Immature natural killer cell (primary cell): ENCODE data around the gene PXYLP1. TPM values are rescaled to one million over a fixed set of nuclear protein-coding genes. Genes with fewer than 3 reads are reported as not detected.

Experiments
- DNase-seq, 3 donors: peaks; one replicate each; pipeline ENCODE4 v3.0.0; 2022; ENCODE audit warnings: mixed read lengths in 1 of 3
- H3K27ac Mint-ChIP-seq, 6 donors: one replicate each; pipeline ENCODE4 v1.8.0; 2020; ENCODE audit warnings: mixed read lengths in 6 of 6, mild to moderate bottlenecking in 5 of 6, inconsistent platforms in 4 of 6, moderate library complexity in 3 of 6
- H3K27me3 Mint-ChIP-seq, 3 donors: one replicate each; pipeline ENCODE4 v1.8.0; 2020 to 2021; ENCODE audit warnings: low read depth in 3 of 3, mild to moderate bottlenecking in 3 of 3, mixed read lengths in 3 of 3, moderate library complexity in 3 of 3, inconsistent platforms in 1 of 3
- H3K36me3 Mint-ChIP-seq, 3 donors: one replicate each; pipeline ENCODE4 v1.8.0; 2020; ENCODE audit warnings: mixed read lengths in 3 of 3, inconsistent platforms in 2 of 3, mild to moderate bottlenecking in 2 of 3
- H3K4me1 Mint-ChIP-seq, 2 donors: one replicate each; pipeline ENCODE4 v1.8.0; 2020; ENCODE audit warnings: inconsistent platforms in 2 of 2, mild to moderate bottlenecking in 2 of 2, mixed read lengths in 2 of 2, moderate library complexity in 1 of 2
- H3K4me3 Mint-ChIP-seq, 5 donors: one replicate each; pipeline ENCODE4 v1.8.0; 2020; ENCODE audit warnings: mild to moderate bottlenecking in 5 of 5, mixed read lengths in 5 of 5, inconsistent platforms in 3 of 5, moderate library complexity in 3 of 5
- H3K9me3 Mint-ChIP-seq, 6 donors: one replicate each; pipeline ENCODE4 v1.8.0; 2020; ENCODE audit warnings: mild to moderate bottlenecking in 6 of 6, mixed read lengths in 6 of 6, inconsistent platforms in 4 of 6, moderate library complexity in 3 of 6
- polyA plus RNA-seq, 3 donors: library from polyadenylated mRNA; unstranded; fragments of 300-500 nt; fragmentation: Illumina TruSeq; gene quantifications; one replicate each; pipeline ENCODE4 v1.2.3, GENCODE V29; 2021

The PXYLP1 gene
- polyA plus RNA-seq, 3 donors from 2014 or later: 5.0 to 10.7 (median 6.6) TPM

- no peak for DNase-seq
- Mint-ChIP-seq H3K27ac (no peak overlapping the region), H3K27me3 (peaks cover 2 to 5% (median 2%) of the 10 kb centered on the region in 3 donors), H3K9me3 (no peaks in the 10 kb centered on the region), H3K4me1 (no peaks in the 10 kb centered on the region), H3K4me3 (no peak overlapping the region), H3K36me3 (no peaks in the 10 kb centered on the region)
Measured at GRCh38 chr3:141326626-141327025, 95.0 kb downstream of the PXYLP1 start.

DNA sequence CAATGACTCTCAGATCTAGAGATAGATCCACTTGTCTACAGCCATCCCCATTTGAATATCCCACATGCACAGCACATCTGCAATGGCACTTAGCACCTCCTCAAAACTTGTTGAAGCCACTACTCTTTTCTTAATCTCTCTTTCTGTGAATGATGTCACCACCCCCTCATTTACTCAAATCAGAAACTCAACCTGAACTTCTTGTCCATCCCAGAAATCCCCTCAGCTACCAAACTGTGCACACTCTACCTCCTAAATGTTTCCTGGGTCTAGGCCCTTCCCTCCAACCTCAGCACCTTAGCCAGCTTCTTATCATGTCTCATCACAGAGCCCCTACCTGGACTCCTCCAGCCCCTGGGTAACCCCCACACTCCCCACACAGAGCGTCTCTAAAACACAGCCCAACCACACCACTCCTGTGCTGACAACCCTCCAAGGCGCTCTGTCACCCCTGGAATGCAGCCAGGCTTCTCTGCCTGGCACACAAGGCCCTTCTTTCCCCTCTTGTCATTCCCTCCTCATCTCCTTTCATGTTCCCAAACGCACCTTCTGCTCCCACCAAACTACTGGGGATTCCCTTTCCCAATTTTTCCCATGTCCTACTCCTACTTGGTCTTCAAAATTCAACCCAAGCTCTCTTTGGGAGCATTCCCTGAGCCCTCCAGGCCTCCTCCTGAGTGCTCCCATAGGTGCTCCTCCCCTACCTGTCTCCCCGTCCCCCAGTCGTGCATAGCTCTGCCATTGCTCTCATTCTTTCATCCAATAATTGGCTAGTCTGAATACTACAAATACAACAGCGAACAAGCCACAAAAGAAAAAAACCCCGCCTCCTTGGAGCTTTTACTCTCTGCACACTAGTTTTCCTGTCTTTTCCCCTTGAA is 96.9 kb downstream of the PXYLP1 start:
- no peaks in the 10 kb centered on the region for H3K9me3 Mint-ChIP-seq
- H3K27me3 Mint-ChIP-seq: peaks cover 2 to 5% (median 2%) of the 10 kb centered on the region in 3 donors
- H3K4me3 Mint-ChIP-seq: no peak overlapping the region
- DNase-seq: no peak
- H3K4me1 Mint-ChIP-seq: no peaks in the 10 kb centered on the region
- H3K27ac Mint-ChIP-seq: no peak overlapping the region
- no peaks in the 10 kb centered on the region for H3K36me3 Mint-ChIP-seq

GRCh38 chr3:141330235-141330634 is 98.6 kb downstream of the PXYLP1 start:
- Mint-ChIP-seq H3K9me3 (no peaks in the 10 kb centered on the region), H3K27ac (no peak overlapping the region), H3K36me3 (no peaks in the 10 kb centered on the region), H3K4me1 (no peaks in the 10 kb centered on the region), H3K27me3 (peaks cover 0 to 5% (median 2%) of the 10 kb centered on the region in 3 donors), H3K4me3 (no peak overlapping the region)
- DNase-seq: no peak

DNA sequence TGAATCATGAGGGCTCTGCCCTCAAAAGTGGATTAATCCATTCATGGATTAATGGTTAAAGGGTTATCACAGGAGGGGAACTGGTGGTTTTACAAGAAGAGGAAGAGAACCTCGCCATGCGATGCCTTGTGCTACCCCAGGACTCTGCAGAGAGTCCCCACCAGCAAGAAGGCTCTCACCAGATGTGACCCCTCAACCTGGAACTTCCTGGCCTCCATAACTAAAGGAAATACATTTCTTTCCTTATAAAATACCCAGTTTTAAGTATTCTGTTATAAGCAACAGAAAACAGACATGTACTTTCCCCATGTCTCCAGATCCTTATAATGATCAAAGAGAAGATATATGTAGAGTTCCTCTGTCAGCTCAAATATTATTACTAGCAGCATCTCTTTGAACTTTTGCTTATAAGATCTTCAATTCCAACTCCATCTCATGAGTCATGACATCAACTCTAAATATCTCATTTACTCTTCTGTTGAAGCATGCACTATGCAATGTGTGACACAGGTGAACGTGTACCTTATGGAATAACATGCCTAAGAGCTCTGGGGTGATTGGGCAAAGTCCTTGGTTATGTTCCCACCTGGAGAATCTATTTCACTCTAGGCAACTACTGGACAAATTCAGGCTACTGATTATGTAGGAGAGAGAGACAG is 99.2 kb downstream of the PXYLP1 start:
- Mint-ChIP-seq H3K27ac (no peak overlapping the region), H3K36me3 (no peaks in the 10 kb centered on the region), H3K4me1 (no peaks in the 10 kb centered on the region), H3K4me3 (no peak overlapping the region), H3K9me3 (no peaks in the 10 kb centered on the region), H3K27me3 (peaks cover 0 to 5% (median 2%) of the 10 kb centered on the region in 3 donors)
- DNase-seq: no peak

DNA sequence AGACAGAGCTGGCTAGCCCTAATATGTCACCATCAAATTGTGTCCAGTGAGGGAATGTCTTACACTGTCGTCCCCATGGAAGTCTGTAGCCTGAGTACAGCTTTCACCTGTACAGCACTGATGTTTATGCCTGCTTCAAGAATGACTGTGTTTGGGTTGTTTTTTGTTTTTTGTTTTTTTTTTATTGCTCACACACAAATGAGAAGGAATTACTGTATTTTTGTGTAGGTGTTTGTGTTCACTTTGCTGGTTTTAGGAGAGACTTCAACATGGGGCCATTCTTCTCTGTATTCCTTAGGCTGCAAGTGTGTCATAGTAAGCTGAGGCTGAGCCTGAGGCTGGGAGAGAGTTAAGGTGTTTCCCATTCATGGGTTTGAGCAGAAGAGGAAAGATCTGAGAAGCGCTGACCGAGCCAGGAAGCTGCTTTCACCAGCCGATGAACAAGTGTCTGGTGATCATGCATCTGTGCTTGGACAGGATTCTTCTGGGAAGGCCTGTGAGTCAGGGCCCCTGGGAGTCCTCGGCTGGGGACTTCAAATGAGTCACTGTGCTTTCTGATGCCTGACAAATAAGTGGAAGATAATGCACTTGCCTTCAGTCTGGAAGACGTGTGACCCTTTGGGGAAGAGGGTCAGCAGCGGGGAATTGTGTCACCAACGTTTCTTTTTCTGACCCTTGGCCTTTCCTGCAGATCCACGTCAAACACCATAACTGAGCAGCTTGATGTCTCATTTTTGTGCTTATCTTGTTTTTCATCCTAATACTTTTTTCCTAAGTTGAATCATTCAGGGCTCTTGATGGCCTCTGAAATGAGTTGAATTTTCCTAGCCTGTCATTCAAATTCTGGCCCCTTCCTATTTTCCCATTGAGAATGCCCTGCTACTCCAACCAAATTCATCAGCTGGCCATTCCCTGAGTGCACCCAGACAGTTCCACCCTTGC is 100.0 kb downstream of the PXYLP1 start:
- no peaks in the 10 kb centered on the region for H3K4me1 Mint-ChIP-seq
- H3K27me3 Mint-ChIP-seq: peaks cover 0 to 2% (median 2%) of the 10 kb centered on the region in 3 donors
- DNase-seq: no peak
- no peak overlapping the region for H3K4me3 Mint-ChIP-seq
- H3K27ac Mint-ChIP-seq: no peak overlapping the region
- no peaks in the 10 kb centered on the region for H3K9me3 Mint-ChIP-seq
- no peaks in the 10 kb centered on the region for H3K36me3 Mint-ChIP-seq

GRCh38 chr3:141332416-141332815 is 100.8 kb downstream of the PXYLP1 start:
- Mint-ChIP-seq H3K27ac (no peak overlapping the region), H3K4me1 (no peaks in the 10 kb centered on the region), H3K9me3 (no peaks in the 10 kb centered on the region), H3K4me3 (no peak overlapping the region), H3K36me3 (no peaks in the 10 kb centered on the region), H3K27me3 (peaks cover 0 to 2% (median 2%) of the 10 kb centered on the region in 3 donors)
- no peak for DNase-seq

- Mint-ChIP-seq H3K4me3 (no peak overlapping the region), H3K36me3 (no peaks in the 10 kb centered on the region), H3K9me3 (no peaks in the 10 kb centered on the region), H3K27me3 (no peaks in the 10 kb centered on the region), H3K27ac (no peak overlapping the region), H3K4me1 (no peaks in the 10 kb centered on the region)
- no peak for DNase-seq
Measured at GRCh38 chr3:141333836-141334626, 102.4 kb downstream of the PXYLP1 start.

GRCh38 chr3:141334627-141335250 is 103.1 kb downstream of the PXYLP1 start:
- Mint-ChIP-seq H3K4me1 (no peaks in the 10 kb centered on the region), H3K9me3 (no peaks in the 10 kb centered on the region), H3K4me3 (no peak overlapping the region), H3K36me3 (no peaks in the 10 kb centered on the region), H3K27me3 (no peaks in the 10 kb centered on the region), H3K27ac (no peak overlapping the region)
- DNase-seq: no peak

DNA sequence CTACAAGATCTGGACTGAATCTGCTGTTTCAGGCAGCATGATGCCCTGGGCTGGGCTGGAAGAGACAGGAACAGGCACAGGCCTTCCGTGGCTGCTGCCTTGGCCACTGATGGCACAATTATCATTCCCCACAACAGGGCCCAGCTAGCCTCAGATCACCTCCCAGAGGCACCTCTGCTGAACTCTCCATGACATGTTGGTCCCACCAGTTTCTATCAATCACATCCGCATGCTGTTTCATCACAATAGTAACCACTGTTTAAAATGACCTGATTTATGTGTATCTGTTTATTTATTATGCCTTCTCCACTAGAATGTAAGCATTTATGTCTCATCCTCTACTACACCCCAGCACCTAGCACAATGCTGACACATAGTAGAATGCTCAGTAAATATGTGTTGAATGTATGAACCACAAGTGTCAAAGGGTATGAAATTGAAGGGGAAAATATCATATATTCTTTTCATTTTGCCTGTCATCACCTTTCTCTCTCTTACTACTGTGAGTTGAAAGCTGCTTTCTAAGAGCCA is 104.0 kb downstream of the PXYLP1 start:
- Mint-ChIP-seq H3K4me1 (no peaks in the 10 kb centered on the region), H3K27me3 (no peaks in the 10 kb centered on the region), H3K4me3 (no peak overlapping the region), H3K27ac (no peak overlapping the region), H3K36me3 (no peaks in the 10 kb centered on the region), H3K9me3 (no peaks in the 10 kb centered on the region)
- no peak for DNase-seq

DNA sequence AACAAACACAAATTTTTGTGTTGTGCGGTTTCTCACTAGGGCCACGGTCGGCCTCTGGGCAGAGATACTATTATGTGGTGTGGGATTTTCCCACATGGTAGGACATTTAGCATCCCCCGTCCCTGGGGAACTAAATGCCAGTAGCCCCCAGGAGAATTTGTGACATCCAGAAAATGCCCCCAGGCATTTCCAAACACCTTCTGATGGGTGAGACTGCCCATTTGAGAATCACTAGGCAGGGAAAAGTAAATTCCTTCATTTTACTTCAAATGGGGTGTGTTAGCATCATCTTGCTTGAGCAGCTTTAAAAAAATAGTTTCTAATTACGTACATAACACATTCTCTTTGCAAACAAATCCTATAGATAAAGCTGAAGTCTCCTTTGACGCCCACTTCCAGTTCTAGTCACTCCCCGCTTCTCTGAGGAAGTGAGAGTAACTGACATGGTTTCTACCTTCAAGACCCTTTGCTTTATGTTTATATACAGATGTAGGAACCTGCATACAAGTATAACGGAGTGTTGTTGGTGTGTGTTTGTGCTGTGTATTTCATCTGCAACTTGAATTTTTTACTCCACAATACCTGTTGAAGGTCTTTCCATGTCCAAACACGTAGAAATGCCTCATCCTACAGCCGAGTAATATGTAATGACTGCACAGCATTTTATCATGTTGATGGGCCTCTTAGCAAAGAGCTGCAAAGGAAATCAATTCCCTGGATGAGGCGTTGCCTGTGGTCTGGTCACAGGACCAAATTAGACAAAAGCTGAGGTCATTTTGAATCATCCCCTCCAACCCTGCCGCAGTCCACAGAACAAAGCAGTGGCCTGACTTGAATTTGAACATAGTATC is 105.3 kb downstream of the PXYLP1 start:
- Mint-ChIP-seq H3K9me3 (no peaks in the 10 kb centered on the region), H3K27me3 (peaks cover 0 to 1% (median 0%) of the 10 kb centered on the region in 3 donors), H3K27ac (no peak overlapping the region), H3K4me3 (no peak overlapping the region), H3K4me1 (no peaks in the 10 kb centered on the region), H3K36me3 (peaks cover 0 to 6% (median 0%) of the 10 kb centered on the region in 3 donors)
- DNase-seq: no peak

- no peak overlapping the region for H3K27ac Mint-ChIP-seq
- H3K27me3 Mint-ChIP-seq: peaks cover 0 to 1% (median 0%) of the 10 kb centered on the region in 3 donors
- no peak for DNase-seq
- H3K4me3 Mint-ChIP-seq: no peak overlapping the region
- H3K9me3 Mint-ChIP-seq: no peaks in the 10 kb centered on the region
- peaks cover 0 to 6% (median 0%) of the 10 kb centered on the region in 3 donors for H3K36me3 Mint-ChIP-seq
- H3K4me1 Mint-ChIP-seq: no peaks in the 10 kb centered on the region
Measured at GRCh38 chr3:141337523-141337854, 105.9 kb downstream of the PXYLP1 start.

GRCh38 chr3:141337991-141338390 is 106.4 kb downstream of the PXYLP1 start:
- H3K27ac Mint-ChIP-seq: no peak overlapping the region
- peaks cover 0 to 2% (median 0%) of the 10 kb centered on the region in 3 donors for H3K27me3 Mint-ChIP-seq
- no peak overlapping the region for H3K4me3 Mint-ChIP-seq
- no peaks in the 10 kb centered on the region for H3K9me3 Mint-ChIP-seq
- peaks cover 0 to 6% (median 0%) of the 10 kb centered on the region in 3 donors for H3K36me3 Mint-ChIP-seq
- DNase-seq: no peak
- H3K4me1 Mint-ChIP-seq: no peaks in the 10 kb centered on the region
